AG10803 (cell line): ENCODE measurements around the gene MTF1.
A peak's percentile ranks its signal among the peaks of the same experiment; 100 is the strongest.

Experiments used
- DNase-seq: peaks from one replicate; pipeline ENCODE4 v3.0.0; 2010; ENCODE audit warnings: low read depth
- H3K4me3 ChIP-seq: 2 replicates; pipeline ENCODE4 v1.5.1; 2011; ENCODE audit warnings: mild to moderate bottlenecking, low read length, control low read depth
- CTCF ChIP-seq: conservative IDR thresholded peaks from 2 replicates; pipeline ENCODE4 v1.5.1; 2011; ENCODE audit warnings: mild to moderate bottlenecking, low read length, control low read depth, inconsistent platforms

Gene MTF1

GRCh38 chr1:37893673-37894072, 34.3 kb upstream of the MTF1 start:
- no peak for DNase-seq
- TF ChIP-seq CTCF: no peak

GRCh38 chr1:37892151-37893047, 33.0 kb upstream of the MTF1 start:
- H3K4me3 ChIP-seq: no peak overlapping the region
- TF ChIP-seq CTCF: no peak
- DNase-seq: peak; percentile 61

More at GRCh38 chr1:37893673-37894072, 34.3 kb upstream of the MTF1 start:
- no peak overlapping the region for H3K4me3 ChIP-seq

GRCh38 chr1:37890378-37891014, 31.1 kb upstream of the MTF1 start:
- TF ChIP-seq CTCF: peak; percentile 47
- peak; percentile 34 for DNase-seq
- H3K4me3 ChIP-seq: no peak overlapping the region

GRCh38 chr1:37888022-37888700, 28.8 kb upstream of the MTF1 start:
- DNase-seq: no peak
- TF ChIP-seq CTCF: no peak
- no peak overlapping the region for H3K4me3 ChIP-seq

GRCh38 chr1:37884145-37884544, 24.8 kb upstream of the MTF1 start:
- H3K4me3 ChIP-seq: no peak overlapping the region
- no peak for DNase-seq
- TF ChIP-seq CTCF: no peak

- no peak for TF ChIP-seq CTCF
- H3K4me3 ChIP-seq: no peak overlapping the region
- no peak for DNase-seq
Measured at GRCh38 chr1:37883671-37884070, 24.3 kb upstream of the MTF1 start.
